ENCODE measurements around the gene NEGR1.

The NEGR1 gene

DNA sequence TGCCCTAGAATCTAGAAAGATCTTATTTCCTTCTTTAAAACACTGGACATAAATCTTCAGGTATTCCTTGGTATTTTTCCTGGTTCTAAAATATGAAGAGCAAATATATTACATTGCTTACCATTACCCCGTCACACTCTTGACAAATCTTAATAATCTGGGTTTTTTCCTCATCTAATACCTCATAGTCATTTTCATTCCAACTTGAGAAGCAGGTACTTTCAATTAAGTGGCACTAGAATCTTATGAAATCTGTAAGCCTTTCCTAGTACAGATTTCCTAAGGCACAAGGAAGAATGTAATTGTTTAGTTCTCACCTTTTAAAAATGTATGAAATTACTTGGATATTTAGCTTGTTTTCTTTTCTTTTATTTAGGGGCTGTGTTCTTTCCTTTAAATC lies 720.0 kb downstream of the NEGR1 start:
- no peak overlapping the region for H3K4me2 ChIP-seq (ENCODE audit: low read depth, low read length, poor library complexity, severe bottlenecking)
- no peaks in the 10 kb centered on the region for H3K79me2 ChIP-seq (ENCODE audit: insufficient read depth, low read length)
- H2AFZ ChIP-seq (ENCODE audit: low read length) = no peak overlapping the region
- H3K27me3 ChIP-seq (ENCODE audit: insufficient read depth, low read length, poor library complexity, severe bottlenecking) = no peaks in the 10 kb centered on the region
- H3K4me3 ChIP-seq (ENCODE audit: low read length, poor library complexity, severe bottlenecking) = no peak overlapping the region
- H3F3A ChIP-seq (ENCODE audit: low read depth) = no peaks in the 10 kb centered on the region
- H3K9ac ChIP-seq (ENCODE audit: low read depth, low read length, poor library complexity, severe bottlenecking) = no peak overlapping the region
- H3K36me3 ChIP-seq (ENCODE audit: insufficient read depth, low read length) = no peaks in the 10 kb centered on the region
- no peaks in the 10 kb centered on the region for H3K9me3 ChIP-seq (ENCODE audit: insufficient read depth, low read depth, low read length)
- no peaks in the 10 kb centered on the region for H4K20me1 ChIP-seq (ENCODE audit: insufficient read depth, low read length, poor library complexity, severe bottlenecking)
- TF ChIP-seq, protein P1, sequence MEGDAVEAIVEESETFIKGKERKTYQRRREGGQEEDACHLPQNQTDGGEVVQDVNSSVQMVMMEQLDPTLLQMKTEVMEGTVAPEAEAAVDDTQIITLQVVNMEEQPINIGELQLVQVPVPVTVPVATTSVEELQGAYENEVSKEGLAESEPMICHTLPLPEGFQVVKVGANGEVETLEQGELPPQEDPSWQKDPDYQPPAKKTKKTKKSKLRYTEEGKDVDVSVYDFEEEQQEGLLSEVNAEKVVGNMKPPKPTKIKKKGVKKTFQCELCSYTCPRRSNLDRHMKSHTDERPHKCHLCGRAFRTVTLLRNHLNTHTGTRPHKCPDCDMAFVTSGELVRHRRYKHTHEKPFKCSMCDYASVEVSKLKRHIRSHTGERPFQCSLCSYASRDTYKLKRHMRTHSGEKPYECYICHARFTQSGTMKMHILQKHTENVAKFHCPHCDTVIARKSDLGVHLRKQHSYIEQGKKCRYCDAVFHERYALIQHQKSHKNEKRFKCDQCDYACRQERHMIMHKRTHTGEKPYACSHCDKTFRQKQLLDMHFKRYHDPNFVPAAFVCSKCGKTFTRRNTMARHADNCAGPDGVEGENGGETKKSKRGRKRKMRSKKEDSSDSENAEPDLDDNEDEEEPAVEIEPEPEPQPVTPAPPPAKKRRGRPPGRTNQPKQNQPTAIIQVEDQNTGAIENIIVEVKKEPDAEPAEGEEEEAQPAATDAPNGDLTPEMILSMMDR (conservative IDR thresholded peaks at IDR 0.05; ENCODE audit: low read length) = no peak
- TF ChIP-seq EZH2phosphoT487 (IDR thresholded peaks at IDR 0.05; ENCODE audit: borderline replicate concordance) = no peak
- H3K4me1 ChIP-seq (ENCODE audit: insufficient read depth, low read length, poor library complexity, severe bottlenecking) = no peaks in the 10 kb centered on the region
- no peaks in the 10 kb centered on the region for H3K9me2 ChIP-seq (replicated peaks; ENCODE audit: low read depth, low read length)

DNA sequence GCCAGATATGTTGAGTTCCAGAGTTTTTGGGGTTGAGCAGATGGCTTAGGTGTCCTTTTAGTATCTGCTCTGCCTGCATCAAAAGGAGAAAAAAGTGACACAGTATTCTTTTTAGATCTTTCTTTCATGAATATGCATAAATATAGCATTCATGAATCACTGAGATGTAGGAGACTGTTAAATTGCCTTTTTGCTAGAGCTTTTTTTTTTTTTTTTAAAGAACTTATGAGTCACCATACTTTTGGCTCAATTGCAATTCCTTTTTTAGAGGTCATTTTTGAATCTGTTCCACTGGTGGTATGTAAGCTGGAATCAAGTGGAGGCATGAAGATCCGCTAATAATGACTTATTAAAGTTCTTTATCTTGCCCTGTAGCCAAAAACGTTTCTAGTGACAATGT lies 720.6 kb downstream of the NEGR1 start:
- Histone ChIP-seq H3K79me2 (ENCODE audit: insufficient read depth, low read length) (no peaks in the 10 kb centered on the region), H3K36me3 (ENCODE audit: insufficient read depth, low read length) (no peaks in the 10 kb centered on the region), H3K27me3 (ENCODE audit: insufficient read depth, low read length, poor library complexity, severe bottlenecking) (no peaks in the 10 kb centered on the region), H3K4me2 (ENCODE audit: low read depth, low read length, poor library complexity, severe bottlenecking) (no peak overlapping the region), H3K9me2 (replicated peaks; ENCODE audit: low read depth, low read length) (no peaks in the 10 kb centered on the region), H4K20me1 (ENCODE audit: insufficient read depth, low read length, poor library complexity, severe bottlenecking) (no peaks in the 10 kb centered on the region), H3K4me3 (ENCODE audit: low read length, poor library complexity, severe bottlenecking) (no peak overlapping the region), H3K9me3 (ENCODE audit: insufficient read depth, low read depth, low read length) (no peaks in the 10 kb centered on the region), H3K9ac (ENCODE audit: low read depth, low read length, poor library complexity, severe bottlenecking) (no peak overlapping the region), H3F3A (ENCODE audit: low read depth) (no peaks in the 10 kb centered on the region), H3K4me1 (ENCODE audit: insufficient read depth, low read length, poor library complexity, severe bottlenecking) (no peaks in the 10 kb centered on the region), H2AFZ (ENCODE audit: low read length) (no peak overlapping the region)
- TF ChIP-seq EZH2phosphoT487 (IDR thresholded peaks at IDR 0.05; ENCODE audit: borderline replicate concordance) = no peak
- TF ChIP-seq, protein P1 (conservative IDR thresholded peaks at IDR 0.05; ENCODE audit: low read length) = no peak

DNA sequence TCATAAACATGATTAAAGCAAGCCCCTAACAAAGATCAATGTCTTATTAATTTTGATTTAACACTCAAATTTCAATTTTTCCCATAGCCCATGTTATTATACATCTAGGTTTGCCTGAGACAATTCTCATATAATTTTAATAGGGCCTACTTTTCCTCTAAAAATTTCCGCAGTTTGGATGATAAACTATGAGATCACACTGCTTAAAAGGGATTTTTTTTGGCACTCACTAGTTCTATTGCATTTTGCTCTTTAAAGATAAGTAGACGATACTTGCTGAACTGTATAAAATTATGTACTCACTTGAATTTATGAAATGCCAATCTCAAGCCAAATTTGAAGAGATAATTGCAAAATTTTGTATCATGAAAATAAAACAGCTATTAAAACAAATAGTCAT lies 721.1 kb downstream of the NEGR1 start:
- Histone ChIP-seq H4K20me1 (ENCODE audit: insufficient read depth, low read length, poor library complexity, severe bottlenecking) (no peaks in the 10 kb centered on the region), H3F3A (ENCODE audit: low read depth) (no peaks in the 10 kb centered on the region), H3K9me2 (replicated peaks; ENCODE audit: low read depth, low read length) (no peaks in the 10 kb centered on the region), H3K79me2 (ENCODE audit: insufficient read depth, low read length) (no peaks in the 10 kb centered on the region), H3K4me2 (ENCODE audit: low read depth, low read length, poor library complexity, severe bottlenecking) (no peak overlapping the region), H3K9ac (ENCODE audit: low read depth, low read length, poor library complexity, severe bottlenecking) (no peak overlapping the region), H3K27me3 (ENCODE audit: insufficient read depth, low read length, poor library complexity, severe bottlenecking) (no peaks in the 10 kb centered on the region), H3K4me3 (ENCODE audit: low read length, poor library complexity, severe bottlenecking) (no peak overlapping the region), H3K9me3 (ENCODE audit: insufficient read depth, low read depth, low read length) (no peaks in the 10 kb centered on the region), H2AFZ (ENCODE audit: low read length) (no peak overlapping the region), H3K36me3 (ENCODE audit: insufficient read depth, low read length) (no peaks in the 10 kb centered on the region), H3K4me1 (ENCODE audit: insufficient read depth, low read length, poor library complexity, severe bottlenecking) (no peaks in the 10 kb centered on the region)
- TF ChIP-seq, protein P1 (conservative IDR thresholded peaks at IDR 0.05; ENCODE audit: low read length) = no peak
- no peak for TF ChIP-seq EZH2phosphoT487 (IDR thresholded peaks at IDR 0.05; ENCODE audit: borderline replicate concordance)

Measured in Loucy (cell line).